ENCODE data around the gene RGS7BP.

RGS7BP gene

DNA sequence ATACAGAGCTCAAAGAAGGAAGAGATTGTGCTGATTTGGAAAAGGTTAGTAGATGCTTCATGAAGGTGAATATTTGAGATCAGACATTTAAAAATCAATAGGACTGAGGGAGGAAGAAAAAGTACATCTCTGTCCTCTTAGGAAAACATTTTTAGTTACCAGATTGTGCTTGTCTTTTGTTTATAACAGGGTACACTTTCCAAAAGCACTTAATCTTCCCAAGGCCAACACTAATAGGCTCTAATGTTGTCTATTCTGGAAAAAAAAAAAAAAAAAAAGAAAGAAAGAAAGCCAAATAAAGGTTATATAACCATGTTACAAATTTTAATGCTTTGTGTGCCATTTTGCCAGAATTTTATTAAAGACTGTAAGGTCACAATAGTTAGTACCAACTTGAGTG, 139.0 kb downstream of the RGS7BP start:
- DNase-seq (ENCODE audit: low spot score): no peak
- in situ Hi-C loops (cut with MboI; ENCODE audit: low sequenced_read_pairs, unreplicated experiment): loop anchor here (25.0 kb wide), 2 partner anchors 292 to 842 kb away; partner anchors contain the start of gene ADAMTS6
- TF ChIP-seq, protein P1, sequence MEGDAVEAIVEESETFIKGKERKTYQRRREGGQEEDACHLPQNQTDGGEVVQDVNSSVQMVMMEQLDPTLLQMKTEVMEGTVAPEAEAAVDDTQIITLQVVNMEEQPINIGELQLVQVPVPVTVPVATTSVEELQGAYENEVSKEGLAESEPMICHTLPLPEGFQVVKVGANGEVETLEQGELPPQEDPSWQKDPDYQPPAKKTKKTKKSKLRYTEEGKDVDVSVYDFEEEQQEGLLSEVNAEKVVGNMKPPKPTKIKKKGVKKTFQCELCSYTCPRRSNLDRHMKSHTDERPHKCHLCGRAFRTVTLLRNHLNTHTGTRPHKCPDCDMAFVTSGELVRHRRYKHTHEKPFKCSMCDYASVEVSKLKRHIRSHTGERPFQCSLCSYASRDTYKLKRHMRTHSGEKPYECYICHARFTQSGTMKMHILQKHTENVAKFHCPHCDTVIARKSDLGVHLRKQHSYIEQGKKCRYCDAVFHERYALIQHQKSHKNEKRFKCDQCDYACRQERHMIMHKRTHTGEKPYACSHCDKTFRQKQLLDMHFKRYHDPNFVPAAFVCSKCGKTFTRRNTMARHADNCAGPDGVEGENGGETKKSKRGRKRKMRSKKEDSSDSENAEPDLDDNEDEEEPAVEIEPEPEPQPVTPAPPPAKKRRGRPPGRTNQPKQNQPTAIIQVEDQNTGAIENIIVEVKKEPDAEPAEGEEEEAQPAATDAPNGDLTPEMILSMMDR (IDR thresholded peaks at IDR 0.05; ENCODE audit: borderline replicate concordance, control extremely low read depth, extremely low read depth, insufficient read depth, missing control alignments): no peak

DNA sequence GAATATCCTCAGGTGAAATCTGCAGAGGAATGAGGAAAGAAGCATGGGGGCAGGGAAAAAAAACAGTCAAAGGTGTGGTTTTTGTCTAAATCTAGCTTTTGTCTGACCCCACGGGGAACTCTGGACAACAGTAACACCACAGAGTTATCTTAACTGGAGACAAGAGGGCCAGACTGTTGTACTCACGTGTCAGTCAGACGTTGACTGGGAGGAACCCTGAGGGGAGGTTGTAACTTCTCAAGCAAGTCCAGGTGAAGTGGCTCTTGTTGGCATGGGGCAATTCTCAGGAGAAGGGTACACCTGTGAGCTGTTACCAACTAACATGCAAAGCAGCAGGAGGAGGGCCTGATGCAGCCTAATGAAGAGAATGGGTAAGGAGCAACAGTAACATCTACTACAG, 140.4 kb downstream of the RGS7BP start:
- TF ChIP-seq, protein P1 (IDR thresholded peaks at IDR 0.05; ENCODE audit: borderline replicate concordance, control extremely low read depth, extremely low read depth, insufficient read depth, missing control alignments): no peak
- no peak for DNase-seq (ENCODE audit: low spot score)
- in situ Hi-C loops (cut with MboI; ENCODE audit: low sequenced_read_pairs, unreplicated experiment): loop anchor here (25.0 kb wide), 2 partner anchors 291 to 841 kb away; partner anchors contain the start of gene ADAMTS6

DNA sequence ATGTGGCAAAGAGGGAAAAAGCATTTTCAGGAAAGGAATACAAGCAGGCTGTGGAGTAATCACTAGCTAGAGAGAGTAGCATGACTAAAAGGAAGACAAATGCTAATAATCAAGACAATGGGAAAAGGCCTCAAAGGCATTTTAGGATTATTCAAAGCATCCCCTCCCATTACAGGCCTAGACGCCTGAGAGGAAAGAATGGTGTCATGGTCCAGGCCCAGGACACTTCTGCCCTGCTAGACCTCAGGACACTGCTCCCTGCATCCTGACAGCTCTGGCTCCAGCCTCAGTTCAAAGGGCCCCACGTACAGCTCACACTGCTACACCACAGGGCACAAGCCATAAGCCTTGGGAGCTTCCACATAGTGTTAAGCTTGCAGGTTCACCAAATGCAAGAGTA, 143.7 kb downstream of the RGS7BP start:
- no peak for DNase-seq (ENCODE audit: low spot score)
- TF ChIP-seq, protein P1 (IDR thresholded peaks at IDR 0.05; ENCODE audit: borderline replicate concordance, control extremely low read depth, extremely low read depth, insufficient read depth, missing control alignments): no peak
- in situ Hi-C loops (cut with MboI; ENCODE audit: low sequenced_read_pairs, unreplicated experiment): loop anchor here (25.0 kb wide), 2 partner anchors 288 to 838 kb away; partner anchors contain the start of gene ADAMTS6

DNA sequence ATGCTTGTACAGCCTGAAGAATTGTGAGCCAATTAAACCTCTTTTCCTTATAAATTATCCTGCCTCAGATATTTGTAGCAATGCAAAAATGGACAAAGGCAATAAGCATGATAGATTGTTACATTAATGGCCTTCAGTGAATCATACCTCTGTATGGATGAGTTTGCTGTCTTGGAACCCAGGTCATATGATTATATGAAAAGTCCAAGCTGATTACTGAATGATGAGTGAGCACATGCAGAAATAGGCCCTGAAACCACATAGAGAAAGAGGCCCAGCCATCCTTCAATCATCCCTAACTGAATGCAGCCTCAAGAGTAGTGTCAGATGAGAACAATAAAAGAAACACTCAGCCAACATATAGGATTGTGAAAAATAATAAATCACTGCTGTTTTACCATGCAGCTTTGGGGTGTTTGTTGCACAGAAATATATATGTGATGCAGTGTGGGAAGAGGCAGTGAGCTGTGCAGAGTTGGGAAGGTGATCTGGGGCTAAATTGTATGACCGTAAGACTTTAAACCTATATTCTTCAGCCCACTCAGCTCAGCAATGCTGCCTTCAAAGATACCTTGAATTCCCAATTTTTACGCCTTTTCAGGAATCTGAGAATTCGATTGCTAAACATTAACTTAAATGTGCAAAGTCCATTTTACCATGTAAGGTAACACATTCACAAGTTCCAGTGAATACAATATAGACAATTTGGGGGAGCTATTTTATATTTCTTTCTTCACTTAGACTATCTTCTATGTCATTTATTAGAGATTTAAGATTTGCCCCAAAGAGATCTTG, 148.1 kb downstream of the RGS7BP start:
- in situ Hi-C loops (cut with MboI; ENCODE audit: low sequenced_read_pairs, unreplicated experiment): no loop called here
- TF ChIP-seq, protein P1 (IDR thresholded peaks at IDR 0.05; ENCODE audit: borderline replicate concordance, control extremely low read depth, extremely low read depth, insufficient read depth, missing control alignments): no peak
- DNase-seq (ENCODE audit: low spot score): no peak

DNA sequence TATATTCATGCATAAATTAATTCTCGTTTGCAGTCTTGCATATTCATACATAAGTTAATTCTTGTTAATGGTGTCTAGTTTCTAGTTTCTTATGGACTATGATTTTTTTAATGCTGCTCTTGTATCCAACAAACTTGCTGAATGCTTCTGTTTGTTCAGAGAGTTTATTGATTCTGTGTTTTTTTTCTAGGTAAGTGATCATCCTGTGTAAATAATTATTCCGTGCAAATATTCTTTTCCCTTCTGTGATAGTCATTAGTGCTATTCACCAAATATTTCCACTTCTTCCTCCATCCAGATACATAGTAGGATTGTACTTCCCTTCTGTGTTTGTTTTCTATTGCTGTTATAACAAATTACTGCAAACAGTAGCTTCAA, 148.7 kb downstream of the RGS7BP start:
- DNase-seq (ENCODE audit: low spot score): no peak
- TF ChIP-seq, protein P1 (IDR thresholded peaks at IDR 0.05; ENCODE audit: borderline replicate concordance, control extremely low read depth, extremely low read depth, insufficient read depth, missing control alignments): no peak
- in situ Hi-C loops (cut with MboI; ENCODE audit: low sequenced_read_pairs, unreplicated experiment): no loop called here

DNA sequence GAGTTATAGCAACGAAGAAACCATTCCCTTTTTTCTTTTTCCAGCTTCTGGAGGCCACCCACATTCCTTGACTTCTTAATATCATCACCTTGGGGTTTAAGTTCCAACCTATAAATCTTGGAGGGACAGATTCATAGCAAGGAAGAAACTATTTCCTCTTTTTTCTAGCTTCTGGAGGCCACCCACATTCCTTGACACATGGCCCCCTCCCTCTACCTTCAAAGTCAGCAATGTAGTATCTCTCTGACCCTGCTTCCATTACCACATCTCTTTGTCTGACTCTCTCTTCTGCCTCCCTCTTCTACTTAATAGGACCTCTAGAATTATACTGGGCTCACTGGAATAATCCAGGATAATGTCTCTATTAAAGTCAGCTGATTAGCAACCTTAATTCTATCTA, 149.8 kb downstream of the RGS7BP start:
- in situ Hi-C loops (cut with MboI; ENCODE audit: low sequenced_read_pairs, unreplicated experiment): no loop called here
- TF ChIP-seq, protein P1 (IDR thresholded peaks at IDR 0.05; ENCODE audit: borderline replicate concordance, control extremely low read depth, extremely low read depth, insufficient read depth, missing control alignments): no peak
- DNase-seq (ENCODE audit: low spot score): no peak
